Airway epithelial cell (primary cell): ENCODE measurements around the gene CLCF1. TPM values are rescaled to one million over a fixed set of nuclear protein-coding genes. Genes with fewer than 3 reads are reported as not detected.

Experiments
- total RNA-seq: library from RNA; depleted of rRNA; stranded (reverse); fragments of >200 nt; gene quantifications from 2 replicates; pipeline ENCODE4 v1.2.3, GENCODE V29; 2015

Gene CLCF1
- total RNA-seq, result 6.1 and 8.5 TPM in 2 replicates

DNA sequence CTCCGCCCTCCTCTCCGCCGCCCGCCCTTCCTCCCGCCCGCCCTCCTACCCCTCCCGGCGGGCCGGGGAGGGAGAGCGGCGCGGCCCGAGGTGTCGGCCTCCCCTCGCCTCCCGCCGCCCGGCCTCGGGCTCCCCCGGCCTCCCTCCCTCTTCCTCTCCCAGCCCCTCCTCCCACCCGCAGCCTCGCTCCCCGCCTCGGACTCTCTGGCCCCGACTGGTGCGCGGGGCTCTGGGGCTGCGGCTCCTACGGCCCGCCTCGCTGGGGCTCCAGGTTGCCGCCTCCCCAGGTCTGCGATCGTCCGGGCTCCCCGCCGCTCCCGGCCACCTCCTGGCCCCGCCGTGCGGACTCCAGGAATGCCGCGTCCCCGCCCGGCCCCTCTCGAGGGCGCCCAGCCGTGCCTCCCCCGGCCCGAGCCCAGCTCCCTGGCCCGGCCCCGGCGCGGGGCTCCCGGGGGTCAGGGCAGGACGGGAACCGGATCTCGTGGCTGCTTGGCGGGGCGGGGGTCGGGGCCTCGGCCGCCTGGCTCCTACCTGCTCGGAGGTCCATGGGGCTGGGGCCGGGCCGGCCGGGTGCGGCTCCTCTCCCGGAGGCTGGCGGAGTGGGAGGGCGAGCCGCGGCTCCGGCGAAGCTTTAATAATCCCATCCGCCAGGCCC, at the start of gene CLCF1:
TSS of gene CLCF1 (minus strand) at position 606 of the 655 bp plus-strand sequence. CDS start at position 547, 59 bp downstream.

DNA sequence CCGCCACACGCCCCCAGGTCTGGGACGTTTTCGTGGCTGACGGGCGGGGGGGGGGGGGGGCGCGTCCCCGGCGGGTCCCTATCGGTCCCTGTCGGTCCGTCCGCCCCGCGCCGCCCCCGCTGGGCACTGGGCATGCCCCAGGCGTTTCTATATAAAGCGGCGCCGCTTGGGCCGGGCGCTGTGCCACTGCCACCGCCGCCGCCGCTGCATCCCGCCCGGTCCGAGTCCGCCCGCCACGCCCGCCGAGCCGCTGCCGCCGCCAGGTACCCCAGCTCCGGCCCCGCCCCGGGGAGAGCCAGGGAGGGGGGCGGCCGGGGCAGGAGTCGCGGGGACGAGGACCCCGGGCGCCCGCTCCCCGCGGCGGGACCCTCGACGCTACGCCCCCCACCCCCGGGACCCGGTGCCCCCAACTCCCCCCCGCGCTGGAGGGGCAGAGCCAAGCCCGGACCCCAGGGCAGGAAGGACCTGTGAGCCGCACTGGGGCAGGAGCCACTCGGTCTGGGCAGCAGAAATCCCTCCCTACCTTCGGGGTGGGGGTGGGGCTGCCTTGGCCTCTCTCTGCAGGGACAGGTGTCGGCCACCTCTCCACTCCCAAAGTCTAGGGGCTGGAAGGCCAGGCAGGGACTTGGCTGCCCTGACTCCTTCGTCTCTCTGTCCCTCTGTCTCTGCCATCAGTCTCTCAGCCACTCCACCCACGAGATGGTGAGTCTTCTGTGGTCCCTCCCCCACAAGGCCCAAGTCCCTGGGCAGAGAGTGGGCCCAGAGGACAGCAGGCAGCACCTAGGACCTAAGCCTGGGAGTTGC, 42.3 kb upstream of the CLCF1 start, which contains the start of gene CARNS1:
TSS of gene CARNS1 (plus strand) at position 178 of the 804 bp plus-strand sequence. CDS start at position 700, 522 bp downstream.

DNA sequence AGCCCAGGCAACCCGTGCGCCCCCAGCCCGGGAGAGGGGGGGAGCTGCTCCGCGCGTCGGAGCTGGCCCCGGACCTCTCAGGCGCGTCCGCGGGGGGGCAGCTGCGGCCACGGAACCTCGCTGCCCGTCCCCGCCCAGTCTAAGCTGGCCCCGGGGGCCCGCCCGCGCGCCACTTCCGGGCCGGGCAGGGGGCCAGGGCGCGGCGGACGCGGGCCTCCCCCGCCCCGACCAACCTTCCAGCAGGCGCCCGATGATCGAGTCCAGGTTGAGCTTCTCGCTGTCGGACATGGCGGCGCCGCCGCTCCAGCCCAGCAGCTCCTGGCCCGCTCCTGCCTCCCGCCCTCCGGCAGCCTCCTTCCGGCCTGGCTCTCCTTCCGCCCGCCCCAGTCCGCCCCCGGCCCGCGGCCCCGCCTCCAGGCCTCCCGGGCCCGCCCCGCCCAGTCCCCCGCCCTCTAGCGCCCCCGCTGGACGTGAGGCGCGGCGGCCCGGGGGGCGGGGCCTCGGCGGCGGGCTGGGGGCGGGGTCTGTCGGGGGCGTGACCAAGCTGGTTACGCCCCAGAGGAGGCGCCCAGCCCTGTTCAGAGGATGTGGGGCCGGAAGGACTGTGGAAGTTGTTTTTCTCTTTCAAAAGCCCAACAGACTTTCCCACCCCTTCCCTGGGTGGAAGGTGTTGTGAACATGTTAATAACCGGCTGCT, 28.2 kb upstream of the CLCF1 start, which contains the start of gene PPP1CA:
TSS of gene PPP1CA (minus strand) at position 364 of the 697 bp plus-strand sequence. CDS start at position 288, 76 bp downstream.

DNA sequence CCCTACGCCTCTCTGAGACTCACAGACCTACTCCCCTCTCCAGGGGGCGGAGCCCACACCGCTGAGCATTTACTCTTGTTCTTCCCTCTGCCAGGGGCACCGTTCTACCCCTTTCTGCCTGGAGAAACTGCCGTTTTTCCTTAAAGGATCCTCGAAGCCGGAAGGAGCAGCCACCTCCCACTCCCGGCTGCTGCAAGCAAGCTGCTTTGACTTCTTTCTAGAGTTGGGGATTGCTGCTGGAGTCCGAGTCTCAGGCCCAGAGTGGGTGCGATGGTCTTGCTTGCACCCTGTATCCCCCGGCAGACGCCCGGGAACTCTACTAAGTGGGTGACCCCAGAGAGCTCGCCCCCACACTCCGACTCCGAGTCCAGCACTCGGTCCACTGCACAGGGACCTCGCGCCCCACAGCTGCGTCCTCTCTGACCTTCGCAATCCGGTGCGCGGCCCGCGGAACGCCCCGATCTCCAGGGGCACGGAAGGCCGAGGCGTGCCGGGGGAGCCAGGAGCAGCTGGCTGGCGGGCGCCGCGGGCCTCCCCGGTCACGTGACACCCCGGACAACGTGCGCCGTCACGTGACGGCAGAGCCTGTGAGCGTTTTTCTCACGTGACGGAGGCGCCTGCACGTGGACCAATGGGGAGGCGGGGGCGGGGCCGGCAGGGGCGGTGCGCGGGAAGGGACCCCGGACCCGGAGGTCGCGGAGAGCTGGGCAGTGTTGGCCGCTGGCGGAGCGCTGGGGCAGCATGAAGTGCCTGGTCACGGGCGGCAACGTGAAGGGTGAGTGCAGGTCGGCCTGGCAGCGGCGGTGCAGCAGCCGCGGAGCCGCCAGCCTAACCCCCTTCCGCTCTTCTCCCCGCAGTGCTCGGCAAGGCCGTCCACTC, 18.1 kb upstream of the CLCF1 start, which contains the start of gene RAD9A:
TSS of gene RAD9A (plus strand) at position 683 of the 879 bp plus-strand sequence. CDS start at position 742, 59 bp downstream.

DNA sequence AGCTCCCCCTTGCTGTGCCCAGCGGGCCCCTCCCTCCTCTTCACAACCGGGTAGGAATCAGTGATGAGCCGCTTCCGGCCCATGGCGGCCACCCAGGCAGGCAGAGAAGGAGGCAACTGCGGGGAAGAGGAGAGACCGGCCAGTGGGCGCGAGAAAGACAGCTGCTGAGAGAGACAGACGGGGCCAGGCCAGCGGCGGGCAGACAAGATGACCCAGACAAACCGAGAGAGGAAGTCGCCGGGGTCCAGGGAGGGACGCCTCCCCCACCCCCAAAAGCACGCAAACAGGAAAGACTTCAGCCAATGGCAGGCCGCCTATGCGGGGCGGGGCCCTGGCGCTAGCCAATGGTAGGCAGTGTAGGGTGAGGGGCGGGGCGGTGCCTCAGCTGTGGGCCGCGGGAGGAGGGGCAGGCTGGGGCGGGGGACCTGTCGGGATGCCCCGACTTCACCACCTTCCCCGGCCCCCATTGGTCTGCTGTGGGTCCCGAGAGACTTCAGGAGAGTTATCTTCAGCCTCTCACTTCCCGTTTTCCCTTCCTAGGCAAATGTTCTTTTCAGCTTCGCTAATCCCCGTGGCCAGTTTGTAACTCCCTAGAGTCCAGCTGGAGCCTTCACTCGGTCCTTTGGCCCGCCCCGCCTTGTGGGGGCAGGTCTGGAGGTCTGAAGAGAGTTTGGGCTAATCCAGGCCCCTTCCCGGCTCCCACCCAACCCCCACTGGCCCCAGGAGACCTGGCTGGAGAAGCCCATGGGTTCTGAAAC, 19.9 kb downstream of the CLCF1 start, which contains the start of gene POLD4:
TSS of gene POLD4 (minus strand) at position 230 of the 758 bp plus-strand sequence. CDS start at position 83, 147 bp downstream.

Other genes starting within 250 kb of the CLCF1 start
- gene GRK2, start 107.1 kb downstream of the CLCF1 start, total RNA-seq, result 64.9 and 65.5 TPM in 2 replicates
- gene ANKRD13D, start 84.3 kb downstream of the CLCF1 start, total RNA-seq, result 42.7 and 47.8 TPM in 2 replicates
- gene SSH3, start 70.1 kb downstream of the CLCF1 start, total RNA-seq, result 79.6 and 98.2 TPM in 2 replicates
- gene POLD4, start 20.1 kb downstream of the CLCF1 start, total RNA-seq, result 124 and 172 TPM in 2 replicates
- 15.8 and 16.1 TPM in 2 replicates for gene RAD9A, start 18.4 kb upstream of the CLCF1 start, total RNA-seq
- 245 and 263 TPM in 2 replicates for gene PPP1CA, start 28.3 kb upstream of the CLCF1 start, total RNA-seq
- gene TBC1D10C, start 30.5 kb upstream of the CLCF1 start, total RNA-seq, result not detected in 2 replicates
- 0.07 TPM in 1 of 2 replicates, not detected in the other for gene CARNS1, start 42.1 kb upstream of the CLCF1 start, total RNA-seq
- gene RPS6KB2, start 54.9 kb upstream of the CLCF1 start, total RNA-seq, result 79.5 and 85.2 TPM in 2 replicates
- 0.33 TPM in 1 of 2 replicates, not detected in the other for gene PTPRCAP, start 64.1 kb upstream of the CLCF1 start, total RNA-seq
- gene CORO1B, start 69.9 kb upstream of the CLCF1 start, total RNA-seq, result 70.7 and 81.5 TPM in 2 replicates
- not detected in 2 replicates for gene GPR152, start 79.1 kb upstream of the CLCF1 start, total RNA-seq
- gene CABP4, start 81.8 kb upstream of the CLCF1 start, total RNA-seq, result not detected in 2 replicates
- 86.5 and 87.6 TPM in 2 replicates for gene TMEM134, start 95.7 kb upstream of the CLCF1 start, total RNA-seq
- 56.6 and 63.5 TPM in 2 replicates for gene AIP, start 109.4 kb upstream of the CLCF1 start, total RNA-seq
- gene PITPNM1, start 131.8 kb upstream of the CLCF1 start, total RNA-seq, result 43.8 and 49.0 TPM in 2 replicates
- 45.8 and 61.4 TPM in 2 replicates for gene CDK2AP2, start 134.6 kb upstream of the CLCF1 start, total RNA-seq
- gene CABP2, start 149.8 kb upstream of the CLCF1 start, total RNA-seq, result not detected in 2 replicates
- gene GSTP1, start 210.2 kb upstream of the CLCF1 start, total RNA-seq, result 3,208 and 4,619 TPM in 2 replicates
- 254 and 281 TPM in 2 replicates for gene NDUFV1, start 233.3 kb upstream of the CLCF1 start, total RNA-seq